Retina (tissue), 1 donor: ENCODE results near the gene CDKN3.
"Not testable (repeated sequence)": the region's sequence is repeated elsewhere in the genome, so short reads cannot be mapped to it uniquely, and the experiment has no call there.

Source experiments
- DNase-seq: peaks from one replicate; pipeline ENCODE4 v3.0.0-alpha.2; 2016

CDKN3 gene

DNA sequence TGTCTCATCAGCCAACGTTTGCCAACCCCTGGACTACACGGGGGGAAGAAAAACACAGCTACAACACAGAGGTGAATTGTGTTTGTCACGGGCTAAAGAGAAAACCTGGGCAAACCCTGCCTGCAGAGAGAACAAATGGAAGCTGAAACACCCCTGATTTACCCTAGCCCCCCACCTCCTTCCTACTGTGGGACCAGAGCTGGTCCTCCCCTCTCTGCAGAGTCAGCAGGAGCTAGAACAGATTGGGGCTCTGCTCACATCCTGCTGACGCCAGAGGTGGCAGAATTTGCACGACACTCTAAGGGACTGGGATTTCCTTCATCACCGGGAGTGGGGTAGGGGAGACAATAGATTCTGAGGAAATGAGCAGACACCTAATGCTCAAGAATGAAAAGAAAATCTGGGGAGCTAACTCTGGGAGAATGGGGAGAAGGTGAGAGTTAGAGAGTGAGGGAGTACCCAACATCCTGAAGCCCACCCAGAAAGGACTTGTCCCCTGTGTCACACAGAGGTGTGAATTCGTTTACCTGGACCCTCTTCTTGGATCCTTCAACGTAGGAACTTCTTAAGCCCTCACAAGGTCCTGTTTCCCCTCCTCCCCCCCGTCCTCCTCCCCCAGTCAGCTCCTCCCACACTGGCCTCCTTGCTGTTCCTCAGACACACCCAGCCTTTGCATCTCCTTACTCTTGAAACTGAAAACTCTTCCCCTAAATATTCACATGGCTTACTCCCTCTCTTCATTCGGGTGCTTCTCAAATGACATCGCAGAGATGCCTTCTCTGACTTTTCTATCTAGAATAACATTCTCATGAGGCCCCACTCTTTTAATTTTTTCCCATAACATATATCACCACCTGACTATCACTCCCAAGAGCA is 26.2 kb upstream of the CDKN3 start:
- DNase-seq, result no peak

DNA sequence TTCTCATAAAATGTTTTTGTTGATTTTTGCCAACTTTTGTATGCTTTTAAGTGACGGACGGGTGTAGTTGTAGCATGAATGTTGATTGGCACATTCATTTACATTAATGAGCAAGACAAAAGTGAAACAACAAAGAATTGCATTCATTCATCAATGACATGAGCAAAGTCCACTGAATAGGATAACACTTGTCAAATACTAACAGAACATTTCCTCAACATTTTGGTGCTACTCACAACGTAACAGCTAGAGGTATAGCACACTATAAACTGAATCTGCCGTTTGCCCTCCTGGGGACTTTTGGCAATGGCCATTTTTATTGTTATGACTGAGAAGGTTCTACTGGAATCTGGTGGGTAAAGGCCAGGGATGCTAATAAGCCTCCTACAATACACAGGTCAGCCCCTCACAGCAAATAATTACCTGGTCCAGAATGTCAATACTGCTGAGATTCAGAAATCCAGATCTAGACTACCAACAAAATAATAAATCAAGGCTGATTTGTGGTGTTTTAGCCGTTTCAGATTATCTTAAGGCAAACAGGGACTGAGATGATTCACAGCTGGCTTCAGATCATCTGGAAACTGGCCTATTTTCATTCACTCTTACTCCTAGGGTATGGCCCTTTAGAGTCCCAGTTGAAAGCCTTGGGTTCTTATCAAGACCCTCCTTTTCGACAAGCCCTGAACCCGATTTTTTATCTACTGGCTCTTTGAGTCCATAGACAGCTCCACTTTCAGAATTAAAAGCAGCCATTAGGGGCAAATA is 22.5 kb upstream of the CDKN3 start:
- no peak for DNase-seq

DNA sequence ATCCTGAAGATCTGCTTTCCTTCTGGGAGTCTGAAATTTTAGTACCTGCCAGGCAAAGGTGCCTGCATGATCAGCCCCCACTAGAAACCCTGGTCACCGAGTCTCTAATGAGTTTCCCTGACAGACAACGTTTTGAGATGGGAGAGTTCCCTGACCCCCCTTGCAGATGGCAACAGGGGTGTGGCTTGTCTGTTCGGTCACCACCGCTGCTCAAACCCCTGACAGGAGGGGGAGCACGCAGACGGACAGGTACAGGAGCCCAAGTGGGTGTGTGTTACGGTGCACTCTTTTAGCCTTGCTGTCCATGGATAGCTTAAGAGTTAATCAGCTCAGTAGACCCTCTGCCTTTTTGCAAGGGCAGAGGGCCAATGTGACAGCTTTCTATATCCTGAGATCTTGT is 19.3 kb upstream of the CDKN3 start:
- DNase-seq, result no peak

DNA sequence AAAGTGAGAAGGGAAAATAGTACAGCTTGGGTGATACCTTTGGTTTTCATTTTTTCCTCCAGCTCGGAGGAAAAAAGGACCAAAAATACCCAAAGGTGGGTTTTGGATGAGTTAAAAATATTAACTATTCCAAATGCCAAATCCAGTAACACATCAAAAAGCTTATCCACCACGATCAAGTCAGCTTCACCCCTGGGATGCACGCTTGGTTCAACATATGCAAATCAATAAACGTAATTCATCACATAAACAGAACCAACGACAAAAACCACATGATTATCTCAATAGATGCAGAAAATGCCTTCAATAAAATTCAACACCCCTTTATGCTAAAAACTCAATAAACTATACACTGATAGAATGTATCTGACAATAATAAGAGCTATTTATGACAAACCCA is 17.9 kb upstream of the CDKN3 start:
- not testable (repeated sequence) for DNase-seq

DNA sequence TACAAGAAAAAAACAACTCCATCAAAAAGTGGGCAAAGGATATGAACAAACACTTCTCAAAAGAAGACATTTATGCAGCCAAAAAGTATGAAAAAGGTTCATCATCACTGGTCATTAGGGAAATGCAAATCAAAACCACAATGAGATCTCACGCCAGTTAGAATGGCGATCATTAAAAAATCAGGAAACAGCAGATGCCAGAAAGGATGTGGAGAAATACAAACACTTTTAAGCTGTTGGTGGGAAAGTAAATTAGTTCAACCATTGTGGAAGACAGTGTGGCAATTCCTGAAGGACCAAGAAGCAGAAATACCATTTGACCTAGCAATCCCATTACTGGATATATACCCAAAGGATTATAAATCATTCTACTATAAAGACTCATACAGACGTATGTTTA is 16.2 kb upstream of the CDKN3 start:
- not testable (repeated sequence) for DNase-seq

DNA sequence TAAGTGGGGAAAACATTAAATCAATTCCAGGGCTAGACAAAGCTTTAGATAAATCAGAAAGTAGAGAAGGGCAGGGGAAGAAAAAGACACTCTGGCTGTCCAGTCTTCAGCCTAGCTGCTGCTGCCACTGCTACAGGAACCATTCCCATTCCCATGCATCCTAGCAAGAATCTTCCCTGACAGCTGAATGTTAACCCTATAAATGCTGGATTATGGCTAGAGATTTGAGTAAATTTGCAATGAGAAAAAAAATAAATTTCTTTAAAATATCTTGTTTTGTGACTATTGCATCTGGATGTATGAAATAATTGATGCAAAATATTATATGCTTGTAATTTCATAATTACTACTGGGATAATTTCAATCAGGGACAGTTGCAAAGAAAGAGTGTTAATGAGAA is 15.0 kb upstream of the CDKN3 start:
- DNase-seq, result no peak

DNA sequence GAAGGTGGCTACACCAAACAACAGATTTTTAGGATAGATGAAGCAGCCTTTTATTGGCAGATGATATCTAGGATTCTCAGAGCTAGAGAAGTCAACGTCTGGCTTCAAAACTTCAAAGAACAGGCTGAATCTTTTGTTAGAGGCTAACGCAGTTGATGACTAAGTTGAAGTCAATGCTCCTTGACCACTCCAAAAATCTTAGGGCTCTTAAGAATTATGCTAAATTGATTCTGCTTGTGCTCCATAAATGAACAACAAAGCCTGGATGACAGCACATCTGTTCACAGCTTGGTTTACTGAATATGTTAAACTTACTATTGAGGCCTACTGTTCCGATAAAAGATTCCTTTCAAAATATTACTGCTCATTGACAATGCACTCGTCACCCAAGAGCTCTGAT is 13.0 kb upstream of the CDKN3 start:
- DNase-seq, result no peak

DNA sequence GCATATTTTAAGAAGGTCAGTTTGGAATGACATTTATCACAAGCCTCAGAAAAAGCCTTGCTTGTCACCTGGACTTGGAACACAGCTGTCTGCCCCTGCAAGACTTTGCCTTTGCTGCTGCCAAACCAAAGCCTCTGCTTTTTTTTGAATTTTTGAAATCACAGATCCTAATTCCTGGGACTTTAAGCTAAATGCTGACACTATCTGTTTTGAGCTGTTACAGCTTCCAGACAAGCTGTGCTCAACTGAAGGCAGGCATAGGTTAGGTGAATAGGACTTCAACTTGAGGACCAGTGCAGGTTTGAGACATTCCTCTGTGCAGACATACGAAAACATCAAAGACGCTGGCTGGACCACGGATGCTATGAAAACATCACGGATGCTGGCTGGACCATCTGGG is 11.3 kb upstream of the CDKN3 start:
- no peak for DNase-seq

DNA sequence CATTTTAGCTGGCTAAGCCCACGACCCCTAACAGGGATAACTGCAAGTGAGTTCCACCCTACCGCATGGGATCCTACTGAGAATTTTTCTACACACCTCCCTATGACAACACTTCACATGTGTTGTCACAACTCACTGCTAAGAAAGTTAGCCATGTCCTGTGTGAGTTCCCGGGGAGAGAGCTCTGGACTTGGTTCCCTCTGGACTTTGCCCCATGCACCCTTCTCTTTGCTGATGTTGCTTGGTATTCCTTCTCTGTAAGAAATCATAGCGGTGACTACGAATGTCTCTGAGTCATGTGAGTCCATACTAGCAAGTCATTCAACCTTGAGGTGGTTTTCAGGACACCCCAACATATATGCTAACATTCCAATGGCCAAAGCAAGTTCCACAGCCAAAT is 9.5 kb upstream of the CDKN3 start:
- no peak for DNase-seq

DNA sequence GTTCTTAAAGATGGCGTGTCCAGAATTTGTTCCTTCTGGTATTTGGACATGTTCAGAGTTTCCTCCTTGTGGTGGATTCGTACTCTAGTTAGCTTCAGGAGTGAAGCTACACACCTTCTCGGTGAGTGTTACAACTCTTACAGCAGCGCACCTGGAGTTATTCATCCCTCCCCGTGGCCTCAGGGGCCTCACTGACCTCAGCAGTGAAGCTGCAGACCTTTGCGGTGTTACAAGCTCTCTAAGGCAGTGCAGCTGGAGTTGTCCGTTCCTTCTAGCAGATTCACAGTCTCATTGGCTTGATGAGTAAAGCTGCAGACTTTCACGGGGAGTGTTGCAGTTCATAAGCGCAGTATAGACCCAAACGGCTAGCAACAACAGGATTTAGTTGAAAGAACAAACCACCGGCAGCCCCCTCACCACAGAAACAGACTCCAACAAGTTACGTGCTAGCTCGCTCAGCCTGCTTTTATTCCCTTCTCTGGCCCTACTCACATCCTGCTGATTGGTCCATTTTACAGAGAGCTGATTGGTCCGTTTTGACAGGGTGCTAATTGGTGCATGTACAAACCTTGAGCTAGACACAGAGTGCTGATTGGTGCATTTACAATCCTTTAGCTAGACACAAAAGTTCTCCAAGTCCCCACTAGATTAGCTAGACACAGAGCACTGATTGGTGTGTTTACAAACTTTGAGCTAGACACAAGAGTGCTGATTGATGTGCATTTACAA is 4.5 kb upstream of the CDKN3 start:
- DNase-seq, result no peak

DNA sequence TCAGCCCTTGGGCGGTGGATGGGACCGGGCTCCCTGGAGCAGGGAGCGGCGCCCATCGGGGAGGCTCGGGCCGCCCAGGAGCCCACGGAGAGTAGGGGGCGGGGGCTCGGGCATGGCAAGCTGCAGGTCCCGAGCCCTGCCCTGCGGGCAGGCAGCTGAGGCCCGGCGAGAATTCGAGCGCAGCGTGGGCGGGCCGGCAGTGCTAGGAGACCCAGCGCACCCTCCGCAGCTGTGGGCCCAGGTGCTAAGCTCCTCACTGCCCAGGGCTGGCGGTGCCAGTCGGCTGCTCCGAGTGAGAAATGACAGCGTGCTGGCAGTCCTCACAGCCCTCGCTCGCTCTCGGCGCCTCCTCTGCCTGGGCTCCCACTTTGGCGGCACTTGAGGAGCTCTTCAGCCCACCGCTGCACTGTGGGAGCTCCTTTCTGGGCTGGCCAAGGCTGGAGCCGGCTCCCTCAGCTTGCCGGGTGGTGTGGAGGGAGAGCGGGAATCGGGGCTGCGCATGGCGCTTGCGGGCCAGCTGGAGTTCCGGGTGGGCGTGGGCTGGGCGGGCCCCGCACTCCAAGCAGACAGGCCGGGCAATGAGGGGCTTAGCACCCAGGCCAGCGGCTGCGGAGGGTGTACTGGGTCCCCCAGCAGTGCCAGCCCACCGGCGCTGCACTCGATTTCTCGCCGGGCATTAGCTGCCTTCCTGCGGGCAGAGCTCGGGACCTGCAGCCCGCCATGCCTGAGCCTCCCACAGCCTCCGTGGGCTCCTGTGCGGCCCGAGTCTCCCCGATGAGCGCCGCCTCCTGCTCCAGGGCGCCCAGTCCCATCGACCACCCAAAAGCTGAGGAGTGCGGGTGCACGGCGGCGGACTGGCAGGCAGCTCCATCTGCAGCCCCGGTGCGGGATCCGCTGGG is 3.6 kb upstream of the CDKN3 start:
- DNase-seq, result not testable (repeated sequence)

DNA sequence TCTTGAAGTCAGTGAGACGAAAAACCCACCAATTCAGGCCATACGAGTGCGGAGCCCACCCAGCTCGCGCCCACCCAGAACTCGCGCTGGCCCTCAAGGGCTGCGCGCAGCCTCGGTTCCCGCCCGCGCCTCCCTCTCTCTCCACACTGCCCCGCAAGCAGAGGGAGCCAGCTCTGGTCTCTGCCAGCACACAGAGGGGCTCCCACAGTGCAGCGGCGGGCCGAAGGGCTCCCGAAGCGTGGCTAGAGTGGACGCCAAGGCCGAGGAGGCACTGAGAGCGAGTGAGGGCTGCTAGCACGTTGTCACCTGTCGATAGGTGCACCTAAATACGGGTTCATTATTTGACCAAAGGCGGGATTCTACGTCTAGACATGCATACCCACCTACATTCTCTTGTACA is 2.2 kb upstream of the CDKN3 start:
- DNase-seq, result no peak

DNA sequence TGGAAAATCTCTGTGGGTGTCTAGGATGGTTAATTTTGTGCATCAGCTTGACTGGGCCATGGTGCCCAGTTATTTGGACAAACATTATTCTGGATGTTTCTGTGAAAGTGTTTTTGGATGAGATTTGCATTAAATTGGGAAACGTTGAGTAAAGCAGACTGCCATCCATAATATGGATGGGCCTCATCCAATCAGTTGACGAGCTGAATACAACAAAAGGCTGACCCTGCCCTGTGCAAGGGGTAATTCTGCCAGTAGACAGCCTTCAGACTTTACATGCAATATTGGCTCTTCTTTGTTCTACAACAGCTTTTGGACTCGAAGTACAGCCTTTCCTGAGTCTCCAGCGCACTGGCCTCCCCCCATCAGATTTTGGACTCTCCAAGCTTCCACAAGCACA is 1.5 kb upstream of the CDKN3 start:
- DNase-seq, result no peak

DNA sequence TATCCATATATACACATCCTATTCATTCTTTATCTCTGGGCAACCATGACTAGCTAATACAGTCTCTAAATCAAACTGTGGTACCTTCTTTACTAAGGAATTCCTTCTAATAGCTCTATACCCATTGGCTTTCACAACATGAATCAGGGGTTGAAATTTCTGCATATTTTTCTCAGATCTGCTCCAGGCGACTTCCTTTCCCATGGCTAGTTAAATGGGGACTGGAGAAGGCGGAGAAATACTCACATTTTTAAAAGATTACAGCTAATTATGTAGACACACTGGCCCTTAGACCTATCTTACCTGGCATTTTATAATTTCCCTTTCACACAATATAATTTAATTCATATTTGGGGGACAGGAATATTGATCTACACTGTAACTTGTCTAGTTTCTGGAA is 1.1 kb upstream of the CDKN3 start:
- no peak for DNase-seq

DNA sequence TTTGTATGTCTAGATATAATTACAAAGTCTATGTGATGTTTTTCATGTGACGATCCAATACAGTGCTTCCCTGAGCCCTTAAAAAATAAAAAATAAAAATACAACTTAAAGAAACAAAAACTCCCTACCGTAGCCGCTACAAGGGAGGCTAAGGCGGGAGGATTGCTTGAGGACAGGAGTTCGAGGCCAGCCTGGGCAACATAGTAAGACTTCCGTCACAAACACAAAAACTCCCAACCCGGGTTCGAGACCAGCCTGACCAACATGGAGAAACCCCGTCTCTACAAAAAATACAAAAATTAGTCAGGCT is 669 bp upstream of the CDKN3 start:
- no peak for DNase-seq

DNA sequence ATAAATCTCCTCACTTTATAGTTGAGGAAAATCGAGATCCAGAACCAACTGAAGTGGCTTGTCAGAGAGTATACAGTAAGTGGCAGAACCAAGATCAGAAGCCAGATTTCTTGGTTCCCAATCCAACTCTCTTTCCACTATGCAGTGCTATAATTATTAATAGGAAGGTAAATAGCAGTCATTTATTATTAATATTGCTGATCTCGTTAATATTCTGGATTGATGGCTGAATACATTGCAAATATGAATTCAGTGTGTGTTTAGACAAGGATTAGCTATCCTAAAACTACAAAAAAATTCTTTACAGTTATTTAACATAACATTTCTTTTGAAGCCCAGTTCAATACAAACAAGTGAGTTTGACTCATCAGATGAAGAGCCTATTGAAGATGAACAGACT is 2.8 kb downstream of the CDKN3 start:
- DNase-seq, result no peak

DNA sequence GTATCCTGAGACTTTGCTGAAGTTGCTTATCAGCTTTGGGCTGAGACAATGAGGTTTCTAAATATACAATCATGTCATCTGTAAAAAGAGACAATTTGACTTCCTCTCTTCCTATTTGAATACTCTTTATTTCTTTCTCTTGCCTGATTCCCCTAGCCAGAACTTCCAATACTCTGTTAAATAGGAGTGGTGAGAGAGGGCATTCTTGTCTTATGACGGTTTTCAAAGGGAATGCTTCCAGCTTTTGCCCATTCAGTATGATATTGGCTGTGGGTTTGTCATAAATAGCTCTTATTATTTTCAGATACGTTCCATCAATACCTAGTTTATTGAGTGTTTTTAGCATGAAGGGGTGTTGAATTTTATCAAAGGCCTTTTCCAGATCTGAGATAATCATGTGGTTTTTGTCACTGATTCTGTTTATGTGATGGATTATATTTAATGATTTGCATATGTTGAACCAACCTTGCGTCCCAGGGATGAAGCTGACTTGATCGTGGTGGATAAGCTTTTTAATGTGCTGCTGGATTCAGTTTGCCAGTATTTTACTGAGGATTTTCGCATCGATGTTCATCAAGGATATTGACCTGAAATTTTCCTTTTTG is 6.7 kb downstream of the CDKN3 start:
- not testable (repeated sequence) for DNase-seq

DNA sequence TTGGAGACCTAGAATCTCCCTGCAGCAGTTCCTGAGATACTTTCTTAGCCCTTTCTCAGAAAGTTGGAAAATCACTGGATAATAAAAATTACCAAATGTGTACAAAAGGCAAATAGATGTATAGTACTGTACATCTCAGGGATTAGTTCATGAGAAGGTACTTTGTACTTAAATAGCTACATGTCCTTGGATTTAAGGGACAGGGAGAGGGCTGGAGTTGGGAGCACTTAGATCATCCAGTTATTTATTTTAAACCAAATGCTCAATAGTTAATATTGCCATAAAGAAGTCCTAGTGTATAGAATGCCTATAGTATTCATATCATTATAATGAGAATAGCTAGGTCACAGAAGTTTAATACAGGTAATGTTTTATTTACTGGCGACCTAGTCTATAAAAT is 13.4 kb downstream of the CDKN3 start:
- no peak for DNase-seq

DNA sequence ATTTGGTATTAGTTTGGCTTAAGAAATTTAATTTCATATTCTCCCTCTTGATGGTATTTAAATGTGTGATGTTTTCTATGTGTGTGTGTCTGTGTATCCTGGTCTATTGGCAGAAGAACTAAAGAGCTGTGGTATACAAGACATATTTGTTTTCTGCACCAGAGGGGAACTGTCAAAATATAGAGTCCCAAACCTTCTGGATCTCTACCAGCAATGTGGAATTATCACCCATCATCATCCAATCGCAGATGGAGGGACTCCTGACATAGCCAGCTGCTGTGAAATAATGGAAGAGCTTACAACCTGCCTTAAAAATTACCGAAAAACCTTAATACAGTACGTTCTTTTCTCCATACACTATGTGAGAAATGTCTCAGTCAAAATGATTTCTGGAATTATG is 14.6 kb downstream of the CDKN3 start:
- no peak for DNase-seq

DNA sequence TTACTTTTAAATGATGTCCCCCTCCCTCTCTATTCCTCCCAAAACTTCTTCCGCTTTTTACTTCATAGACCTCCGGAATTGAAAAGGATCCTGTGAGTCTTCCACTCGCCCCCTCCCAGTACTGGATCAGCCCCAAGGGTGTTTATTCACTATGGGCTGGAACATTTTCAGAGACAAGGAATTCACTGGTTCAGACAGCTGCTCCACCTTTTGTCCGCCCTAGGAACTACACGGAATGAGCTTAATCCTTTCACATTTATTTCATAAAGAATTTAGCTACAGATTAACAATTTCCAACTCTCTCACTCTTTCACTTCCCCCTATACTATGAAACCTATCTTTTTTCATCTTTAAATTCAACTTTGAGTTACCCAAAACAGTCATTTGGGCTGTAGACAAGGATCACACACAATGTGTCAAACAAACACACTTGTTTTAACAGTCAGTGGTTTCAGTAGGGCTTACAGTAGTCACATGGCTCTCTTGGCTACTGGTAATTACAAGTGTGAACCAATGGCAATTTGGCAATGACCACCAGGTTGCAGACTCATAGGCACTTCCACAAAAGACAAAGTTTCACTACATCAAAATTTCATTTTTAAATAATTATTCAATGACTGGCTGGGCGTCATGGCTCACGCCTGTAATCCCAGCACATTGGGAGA is 23.8 kb downstream of the CDKN3 start:
- no peak for DNase-seq

DNA sequence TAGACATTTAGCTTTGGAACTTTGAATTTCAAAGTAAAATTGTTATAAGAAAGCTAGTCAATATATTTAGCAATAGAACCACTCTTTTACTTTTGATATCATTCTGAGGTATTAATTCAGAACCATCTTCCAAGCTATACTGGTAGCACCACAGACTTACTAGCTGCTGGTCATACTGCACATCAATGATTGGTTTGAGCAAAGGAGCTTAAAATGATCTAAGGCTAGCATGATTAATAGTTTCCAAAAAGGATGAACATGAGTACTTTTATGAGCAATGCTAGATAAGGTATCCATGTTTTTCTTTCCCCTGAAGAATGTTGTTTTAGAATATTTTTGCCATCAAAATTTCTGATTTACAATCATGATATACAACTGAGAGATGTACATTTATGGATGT is 27.2 kb downstream of the CDKN3 start:
- DNase-seq, result no peak

DNA sequence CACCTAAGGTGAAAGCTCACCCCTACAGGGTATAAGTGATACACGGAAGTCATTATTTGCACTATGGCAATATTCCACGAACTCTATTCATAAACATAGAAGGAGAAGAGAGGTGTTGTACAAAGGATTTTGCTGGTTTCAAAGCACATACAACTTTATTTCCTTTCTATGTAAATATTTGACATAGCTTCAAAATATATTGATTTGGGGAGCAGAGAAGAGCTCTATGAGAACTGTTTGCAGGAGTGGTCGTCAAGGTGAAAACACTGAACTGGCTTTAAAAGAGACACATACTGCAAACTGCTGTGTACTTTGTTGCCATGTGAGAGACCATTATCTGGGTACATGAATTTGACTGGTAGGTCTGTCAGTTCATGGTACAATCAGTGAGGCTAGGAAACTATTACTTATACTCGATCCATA is 27.7 kb downstream of the CDKN3 start:
- no peak for DNase-seq
